ENCODE data around the gene SH3RF2. TPM values are rescaled to one million over a fixed set of nuclear protein-coding genes. Genes with fewer than 3 reads are reported as not detected.
"Not testable (repeated sequence)": the region's sequence is repeated elsewhere in the genome, so short reads cannot be mapped to it uniquely, and the experiment has no call there.

The SH3RF2 gene
- total RNA-seq, 2 experiments from 2014 or later = not detected

DNA sequence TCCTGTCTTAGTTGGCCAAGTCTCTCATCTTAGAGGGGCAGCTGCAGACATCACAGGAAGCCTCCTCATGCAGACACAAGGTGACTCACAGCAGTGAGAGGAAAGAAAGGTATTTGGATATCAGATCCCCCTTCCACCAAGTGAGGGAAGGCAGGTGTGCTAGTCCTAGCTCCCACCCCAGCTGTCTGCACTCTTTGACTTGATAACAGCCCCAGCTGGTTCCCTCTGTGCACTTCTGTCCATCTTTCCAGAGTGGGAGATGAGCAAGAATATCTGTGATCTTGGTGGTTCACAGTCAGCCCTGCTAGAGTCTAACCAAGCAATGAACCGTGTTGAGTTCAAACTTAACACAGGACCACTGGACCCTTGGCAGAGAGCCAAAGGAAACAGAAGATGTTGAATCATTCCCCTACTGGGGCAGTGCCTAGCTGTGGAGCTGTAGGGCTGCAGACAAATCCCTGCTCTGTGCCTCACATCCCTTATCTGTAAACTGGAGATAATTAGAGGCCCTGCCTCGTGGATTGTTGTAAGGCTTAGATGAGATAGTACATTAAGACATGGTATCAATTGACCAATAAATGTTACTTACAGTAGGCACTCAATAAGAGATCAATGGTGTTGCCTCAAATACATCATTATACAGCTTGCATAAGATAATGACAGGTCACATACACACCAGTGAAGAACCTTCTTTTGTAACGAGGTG is 39.1 kb downstream of the SH3RF2 start:
- POLR2A ChIA-PET = no interaction called here
- CTCF ChIA-PET = no interaction called here

GRCh38 chr5:145976431-145977155 is 40.2 kb downstream of the SH3RF2 start:
- ChIA-PET POLR2A (no interaction called here), CTCF (no interaction called here)

GRCh38 chr5:145978171-145978570 is 41.8 kb downstream of the SH3RF2 start:
- ChIA-PET POLR2A (no interaction called here), CTCF (no interaction called here)

- ChIA-PET POLR2A (no interaction called here), CTCF (no interaction called here)
These were observed 42.3 kb downstream of the SH3RF2 start for GRCh38 chr5:145978708-145979107.

DNA sequence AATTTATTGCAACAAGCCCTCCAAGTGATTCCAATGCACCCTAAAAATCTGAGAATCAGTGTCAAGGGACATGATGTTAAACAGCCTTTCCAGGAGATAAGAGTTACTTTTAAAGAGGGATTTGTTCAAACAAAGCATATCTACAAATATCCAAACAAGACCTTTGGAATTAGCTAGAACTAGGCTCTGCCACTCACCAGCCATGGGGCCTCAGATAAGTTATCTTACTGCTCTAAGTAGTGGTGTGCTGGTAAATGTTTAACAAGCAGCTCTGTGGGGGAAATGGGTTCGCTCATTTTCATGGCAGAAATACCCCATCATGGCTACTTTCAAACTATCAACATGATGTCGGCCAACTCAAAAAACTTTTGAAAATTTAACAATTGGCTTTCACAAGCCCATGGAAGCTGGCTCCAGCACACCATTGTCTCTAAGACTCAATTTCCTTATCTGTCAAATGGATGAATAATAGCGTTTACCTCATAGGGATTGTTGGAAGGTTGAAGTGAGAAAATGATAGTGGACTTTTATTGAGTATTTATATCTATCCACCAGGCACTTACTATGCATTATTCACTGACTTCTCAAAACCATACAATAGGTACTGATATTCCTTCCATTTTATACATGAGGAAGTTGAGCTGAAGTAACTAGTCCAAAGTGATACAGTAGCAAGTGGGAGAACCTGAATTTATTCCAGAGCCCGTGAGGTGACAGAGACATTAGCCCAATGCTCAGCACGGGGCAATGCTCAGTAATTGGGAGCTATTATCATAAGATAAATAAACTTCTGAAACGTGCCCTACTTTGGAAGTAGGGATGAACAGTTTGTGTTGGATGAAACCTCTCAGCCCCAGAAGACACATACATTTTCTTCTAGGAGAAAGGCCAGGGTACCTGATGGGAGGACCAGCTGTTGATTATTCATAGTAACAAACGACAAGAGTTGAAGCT is 43.2 kb downstream of the SH3RF2 start:
- CTCF ChIA-PET = no interaction called here

GRCh38 chr5:145980259-145980658 is 43.9 kb downstream of the SH3RF2 start:
- ChIA-PET CTCF (no interaction called here), POLR2A (no interaction called here)

More for the DNA sequence above, 43.2 kb downstream of the SH3RF2 start:
- POLR2A ChIA-PET = no interaction called here

GRCh38 chr5:145980718-145981117 is 44.3 kb downstream of the SH3RF2 start:
- ChIA-PET POLR2A (no interaction called here), CTCF (no interaction called here)

DNA sequence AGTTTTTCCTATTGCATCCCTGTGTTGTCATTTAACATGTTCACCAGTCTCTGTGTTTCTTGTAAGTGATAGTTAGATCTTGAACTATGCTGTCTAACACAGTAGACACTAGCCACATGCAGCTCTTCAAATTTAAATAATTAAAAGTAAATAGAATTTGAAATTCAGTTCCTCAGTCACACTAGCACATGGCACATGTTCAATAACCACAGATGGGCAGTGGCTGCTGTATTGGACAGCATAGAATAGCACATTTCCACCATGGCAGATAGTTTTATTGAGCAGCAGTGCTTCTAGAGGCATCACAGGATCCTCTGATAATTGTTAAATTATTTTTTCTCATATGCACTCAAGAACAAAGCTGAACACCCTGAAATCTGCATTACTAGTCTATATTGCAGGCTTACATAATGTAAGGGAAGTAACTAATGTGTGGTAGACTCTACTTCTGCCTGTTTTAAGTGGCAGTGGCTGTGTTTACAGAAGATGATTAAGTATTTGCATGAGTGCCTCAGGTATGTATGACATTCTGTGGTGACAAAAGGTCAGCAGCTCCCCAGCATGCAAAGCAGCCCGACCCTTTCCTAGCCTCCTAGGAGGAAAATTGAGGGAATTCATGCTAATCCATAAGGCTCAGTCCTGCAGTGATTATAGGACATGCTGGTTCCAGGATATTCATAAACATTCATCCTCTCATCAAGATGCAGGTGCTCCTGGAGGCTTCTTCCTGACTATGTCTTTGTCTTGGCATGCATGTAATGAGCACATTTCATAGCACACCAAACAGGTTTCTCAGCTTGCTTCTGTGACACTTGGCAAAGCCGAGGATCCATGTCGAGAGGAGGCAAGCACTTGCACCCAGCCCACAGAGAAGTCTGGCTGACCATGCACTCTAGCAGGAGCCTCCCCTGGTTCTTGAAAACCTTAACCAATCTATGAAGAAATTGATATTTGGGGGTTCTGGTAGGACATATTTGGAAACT is 45.5 kb downstream of the SH3RF2 start:
- POLR2A ChIA-PET = no interaction called here
- CTCF ChIA-PET = no interaction called here

- ChIA-PET POLR2A (no interaction called here), CTCF (interaction anchor here (0.6 kb wide), 1 partner anchor 106 kb away, joined by 3 read pairs; no protein-coding TSS in a partner anchor)
These were observed 46.4 kb downstream of the SH3RF2 start for GRCh38 chr5:145982572-145983318.

GRCh38 chr5:145983446-145983845 is 47.1 kb downstream of the SH3RF2 start:
- ChIA-PET POLR2A (no interaction called here), CTCF (interaction anchor here (0.6 kb wide), 1 partner anchor 105 kb away, joined by 3 read pairs; no protein-coding TSS in a partner anchor)

- ChIA-PET CTCF (no interaction called here), POLR2A (no interaction called here)
These were observed 47.7 kb downstream of the SH3RF2 start for GRCh38 chr5:145984072-145984471.

GRCh38 chr5:145987856-145988255 is 51.5 kb downstream of the SH3RF2 start:
- ChIA-PET CTCF (no interaction called here), POLR2A (no interaction called here)

- ChIA-PET CTCF (no interaction called here), POLR2A (no interaction called here)
These were observed 52.6 kb downstream of the SH3RF2 start for GRCh38 chr5:145988993-145989392.

GRCh38 chr5:145989428-145989827 is 53.0 kb downstream of the SH3RF2 start:
- ChIA-PET CTCF (no interaction called here), POLR2A (no interaction called here)

- POLR2A ChIA-PET = no interaction called here
- CTCF ChIA-PET = no interaction called here
These were observed 53.8 kb downstream of the SH3RF2 start for GRCh38 chr5:145990170-145990569.

DNA sequence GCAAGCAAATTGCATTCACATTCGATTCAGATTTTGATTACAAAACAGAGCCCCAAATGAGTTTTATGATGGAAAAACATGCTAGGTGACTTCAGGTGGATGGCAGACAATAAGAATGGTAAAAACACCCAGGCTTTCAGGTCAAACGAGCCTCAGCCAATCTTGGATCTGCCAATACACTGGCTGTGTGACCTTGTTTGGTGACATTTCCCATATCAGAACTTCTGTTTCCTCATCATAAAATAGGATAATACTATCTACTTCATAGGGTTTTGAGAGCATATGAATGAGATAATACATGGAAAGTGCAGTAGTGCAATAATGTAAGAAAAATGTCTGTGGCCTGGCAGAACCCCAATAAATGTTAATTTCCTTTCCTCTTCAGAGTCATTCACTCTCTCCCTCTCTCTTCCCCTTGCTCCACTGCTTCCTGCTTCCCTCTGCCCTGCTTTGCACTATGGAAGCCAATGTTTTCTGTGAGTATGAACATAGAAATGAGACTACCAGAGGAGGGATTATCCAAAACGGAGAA is 54.7 kb downstream of the SH3RF2 start:
- POLR2A ChIA-PET = no interaction called here
- CTCF ChIA-PET = no interaction called here

DNA sequence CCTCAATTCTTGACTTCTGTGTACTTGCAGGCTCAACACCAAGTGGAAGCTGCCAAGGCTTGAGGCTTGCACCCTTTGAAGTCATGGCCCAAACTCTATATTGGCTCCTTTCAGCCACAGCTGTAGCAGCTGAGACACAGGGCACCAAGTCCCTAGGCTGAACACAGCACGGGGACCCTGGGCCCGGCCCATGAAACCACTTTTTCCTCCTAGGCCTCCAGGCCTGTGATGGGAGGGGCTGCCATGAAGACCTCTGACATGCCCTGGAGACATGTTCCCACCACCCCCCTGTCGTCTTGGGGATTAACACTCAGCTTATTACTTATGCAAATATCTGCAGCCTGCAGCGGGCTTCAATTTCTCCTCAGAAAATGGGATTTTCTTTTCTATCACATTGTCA is 57.2 kb downstream of the SH3RF2 start:
- POLR2A ChIA-PET, CTCF ChIA-PET: not testable (repeated sequence)

- ChIA-PET CTCF (no interaction called here), POLR2A (no interaction called here)
These were observed 59.8 kb downstream of the SH3RF2 start for GRCh38 chr5:145996135-145996534.
